Spinal cord (tissue), 10 donors: ENCODE measurements around the gene DEPP1. TPM values are rescaled to one million over a fixed set of nuclear protein-coding genes. Genes with fewer than 3 reads are reported as not detected.
A peak's percentile ranks its signal among the peaks of the same experiment; 100 is the strongest.

ENCODE experiments used
- DNase-seq, 6 donors: peaks; one replicate each; pipeline versions ENCODE4 v3.0.0 to v3.0.0-alpha.2; 2013 to 2015; ENCODE audit warnings: low spot score in 6 of 6, low read depth in 4 of 6
- H3K27ac ChIP-seq: one replicate; pipeline ENCODE4 v1.5.1; 2013; ENCODE audit warnings: low read depth, low read length, control low read depth
- H3K27me3 ChIP-seq: one replicate; pipeline ENCODE4 v1.6.1; 2013; ENCODE audit warnings: low read length; ENCODE audit not compliant: control insufficient read depth, insufficient read depth
- H3K36me3 ChIP-seq: one replicate; pipeline ENCODE4 v1.6.1; 2013; ENCODE audit warnings: low read length; ENCODE audit not compliant: control insufficient read depth, insufficient read depth
- H3K4me1 ChIP-seq: one replicate; pipeline ENCODE4 v1.6.1; 2013; ENCODE audit warnings: low read length; ENCODE audit not compliant: control insufficient read depth, insufficient read depth
- H3K4me3 ChIP-seq: one replicate; pipeline ENCODE4 v1.5.1; 2013; ENCODE audit warnings: low read depth, low read length, control low read depth
- H3K9me3 ChIP-seq: one replicate; pipeline ENCODE4 v1.6.1; 2013; ENCODE audit warnings: low read length; ENCODE audit not compliant: control insufficient read depth, insufficient read depth
- WGBS: methylation state at CpG from one replicate; pipeline ENCODE4 v1.1.5; 2013; ENCODE audit warnings: missing lambda C conversion rate; ENCODE audit not compliant: insufficient coverage; 5-methylcytosine and 5-hydroxymethylcytosine counted together
- polyA plus RNA-seq, 2 donors: library from polyadenylated mRNA; unstranded; fragments of 120-200 nt; gene quantifications; one replicate each; pipeline ENCODE4 v1.2.1, GENCODE V29; 2013; ENCODE audit not compliant: insufficient read length in 2 of 2
- total RNA-seq, 2 donors: library from RNA; depleted of rRNA in 1 of 2; stranded (reverse); fragments of 120-200 nt in 1 of 2; fragments of >200 nt in 1 of 2; gene quantifications; one replicate each; pipeline versions ENCODE4 v1.2.3 to v1.2.4, GENCODE V29; 2013 to 2014
- donor health status: healthy.

DEPP1 gene
- total and polyA plus RNA-seq, 4 donors = 8.1 to 25.2 (median 13.9) TPM

GRCh38 chr10:44988957-44989585 lies 10.5 kb upstream of the DEPP1 start:
- WGBS = 94% methylated on average over 9 of the region's 10 CpGs
- Histone ChIP-seq H3K36me3 (peaks cover 61% of the 10 kb centered on the region), H3K4me3 (no peak overlapping the region), H3K27me3 (no peaks in the 10 kb centered on the region), H3K27ac (no peak overlapping the region), H3K4me1 (peaks cover 46% of the 10 kb centered on the region), H3K9me3 (no peaks in the 10 kb centered on the region)
- no peak for DNase-seq

DNA sequence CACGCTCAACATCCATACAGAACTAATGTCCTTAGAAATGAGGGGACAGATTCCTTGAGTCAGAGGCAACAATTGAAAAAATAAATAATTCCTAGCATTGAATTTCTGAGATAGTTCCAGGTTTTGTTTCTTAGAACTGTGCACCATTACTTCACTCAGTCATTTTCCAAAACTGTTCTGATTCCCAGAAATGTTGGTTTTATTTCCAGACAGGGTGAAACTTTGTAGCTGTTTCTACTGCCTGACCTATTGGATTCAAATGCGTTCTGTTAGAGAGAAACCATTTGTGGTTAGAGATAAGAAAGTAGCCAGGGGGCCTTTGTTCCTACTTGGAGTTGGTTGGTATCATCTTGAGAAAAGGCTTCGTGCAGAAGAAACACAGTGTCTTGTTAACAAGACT lies 8.1 kb upstream of the DEPP1 start:
- Histone ChIP-seq H3K27me3 (no peaks in the 10 kb centered on the region), H3K36me3 (peaks cover 60% of the 10 kb centered on the region), H3K4me1 (peaks cover 37% of the 10 kb centered on the region), H3K4me3 (no peak overlapping the region), H3K27ac (peak overlapping the region; percentile 6), H3K9me3 (no peaks in the 10 kb centered on the region)
- DNase-seq = no peak
- WGBS = 85% methylated on average over 1 of the region's 3 CpGs

DNA sequence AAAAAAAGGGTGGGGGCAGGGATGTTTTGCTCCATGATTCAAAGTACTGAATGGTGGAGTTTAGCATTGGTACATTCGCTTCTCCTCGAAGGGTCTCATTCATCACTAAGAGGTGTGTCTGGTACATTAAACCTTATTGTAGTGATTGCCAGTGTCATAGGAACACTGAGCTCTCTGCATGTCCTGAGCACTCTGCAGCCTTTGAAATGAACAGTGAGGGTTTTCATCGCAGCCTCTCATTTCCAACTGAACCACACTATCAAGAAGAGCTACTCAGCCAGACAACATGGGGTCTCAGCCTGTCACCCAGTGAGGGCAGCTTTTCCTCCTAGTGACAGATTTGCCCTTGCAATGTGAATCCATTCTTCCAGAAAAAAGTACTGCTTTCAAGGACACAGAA lies 7.6 kb upstream of the DEPP1 start:
- Histone ChIP-seq H3K4me1 (peaks cover 41% of the 10 kb centered on the region), H3K27ac (peak overlapping the region; percentile 6), H3K27me3 (no peaks in the 10 kb centered on the region), H3K36me3 (peaks cover 56% of the 10 kb centered on the region), H3K4me3 (no peak overlapping the region), H3K9me3 (no peaks in the 10 kb centered on the region)
- 80% methylated on average over 1 of the region's 3 CpGs for WGBS
- DNase-seq = no peak

- no peaks in the 10 kb centered on the region for H3K27me3 ChIP-seq
- peaks cover 50% of the 10 kb centered on the region for H3K36me3 ChIP-seq
- no peak overlapping the region for H3K27ac ChIP-seq
- H3K4me3 ChIP-seq = no peak overlapping the region
- 83% methylated on average over 8 of the region's 9 CpGs for WGBS
- H3K4me1 ChIP-seq = peaks cover 39% of the 10 kb centered on the region
- no peak for DNase-seq
- H3K9me3 ChIP-seq = no peaks in the 10 kb centered on the region
Measured at GRCh38 chr10:44985175-44985681, 6.6 kb upstream of the DEPP1 start.

- Histone ChIP-seq H3K9me3 (no peaks in the 10 kb centered on the region), H3K27me3 (no peaks in the 10 kb centered on the region), H3K4me1 (peaks cover 43% of the 10 kb centered on the region), H3K27ac (no peak overlapping the region), H3K36me3 (peaks cover 48% of the 10 kb centered on the region), H3K4me3 (no peak overlapping the region)
- WGBS = 93% methylated on average over 15 of the region's 15 CpGs
- no peak for DNase-seq
Measured at GRCh38 chr10:44984671-44985101, 6.1 kb upstream of the DEPP1 start.

GRCh38 chr10:44983895-44984278 lies 5.3 kb upstream of the DEPP1 start:
- Histone ChIP-seq H3K4me1 (peaks cover 51% of the 10 kb centered on the region), H3K27me3 (no peaks in the 10 kb centered on the region), H3K4me3 (no peak overlapping the region), H3K27ac (no peak overlapping the region), H3K9me3 (no peaks in the 10 kb centered on the region), H3K36me3 (peaks cover 49% of the 10 kb centered on the region)
- 81% methylated on average over 10 of the region's 10 CpGs for WGBS
- no peak for DNase-seq

DNA sequence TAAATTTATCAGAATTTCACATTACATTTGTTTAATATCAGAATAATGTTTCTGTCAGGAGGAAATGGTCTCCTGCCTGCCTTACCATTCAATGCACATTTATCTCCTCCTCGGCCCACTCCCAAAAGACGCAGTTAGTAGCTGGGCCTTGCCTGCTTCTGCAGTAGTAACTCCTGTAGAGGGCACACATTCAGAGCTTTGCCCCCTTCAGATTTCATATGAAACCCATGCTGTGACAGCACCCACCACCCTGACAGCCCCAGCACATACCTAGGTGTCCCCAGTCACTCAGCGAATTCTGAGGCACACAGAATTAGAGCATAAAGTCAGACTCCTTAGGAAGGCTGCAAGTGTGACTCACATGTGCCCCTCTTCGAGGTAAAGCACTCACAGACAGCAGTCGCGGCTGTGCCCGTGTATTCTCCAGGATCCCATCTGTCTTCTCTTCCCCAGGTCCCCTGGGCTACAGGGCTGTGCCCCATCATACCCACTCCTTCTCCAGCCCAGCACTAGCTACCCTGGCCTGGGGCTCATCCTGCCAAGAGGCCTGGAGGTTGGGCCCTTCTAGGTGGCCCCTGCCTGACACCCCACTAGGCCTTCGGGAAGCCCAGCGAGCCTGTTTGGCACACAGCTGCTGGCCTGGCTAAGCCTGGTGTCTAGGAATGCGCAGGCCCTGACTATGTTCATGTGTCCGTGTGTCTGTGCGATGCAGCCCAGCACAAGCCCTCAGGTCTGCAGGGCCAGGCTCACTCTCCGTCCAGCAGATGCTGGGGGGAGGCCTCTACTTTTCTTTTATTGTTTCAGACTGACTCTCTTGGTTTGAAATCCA lies 4.7 kb upstream of the DEPP1 start:
- no peaks in the 10 kb centered on the region for H3K27me3 ChIP-seq
- no peaks in the 10 kb centered on the region for H3K9me3 ChIP-seq
- DNase-seq = no peak
- WGBS = 79% methylated on average over 13 of the region's 13 CpGs
- peaks cover 57% of the 10 kb centered on the region for H3K4me1 ChIP-seq
- peaks cover 54% of the 10 kb centered on the region for H3K36me3 ChIP-seq
- no peak overlapping the region for H3K27ac ChIP-seq
- H3K4me3 ChIP-seq = no peak overlapping the region

DNA sequence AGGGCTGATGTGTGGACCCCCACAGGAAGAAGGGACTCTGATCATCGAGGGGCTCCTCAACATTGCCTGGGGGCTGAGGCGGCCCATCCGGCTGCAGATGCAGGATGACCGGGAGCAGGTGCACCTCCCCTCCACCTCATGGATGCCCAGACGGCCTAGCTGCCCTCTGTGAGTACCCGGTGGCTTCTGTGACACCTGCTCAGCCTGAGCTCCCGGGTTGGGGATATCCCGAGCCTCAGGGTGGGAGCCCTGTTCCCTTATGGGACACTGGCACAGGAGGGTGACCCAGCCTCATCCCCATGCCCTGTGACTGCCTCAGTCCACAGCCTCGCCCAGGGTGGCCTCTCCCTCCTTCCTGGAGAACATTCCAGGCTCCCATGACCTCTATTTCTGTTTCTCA lies 3.9 kb upstream of the DEPP1 start:
- 84% methylated on average over 9 of the region's 9 CpGs for WGBS

DNA sequence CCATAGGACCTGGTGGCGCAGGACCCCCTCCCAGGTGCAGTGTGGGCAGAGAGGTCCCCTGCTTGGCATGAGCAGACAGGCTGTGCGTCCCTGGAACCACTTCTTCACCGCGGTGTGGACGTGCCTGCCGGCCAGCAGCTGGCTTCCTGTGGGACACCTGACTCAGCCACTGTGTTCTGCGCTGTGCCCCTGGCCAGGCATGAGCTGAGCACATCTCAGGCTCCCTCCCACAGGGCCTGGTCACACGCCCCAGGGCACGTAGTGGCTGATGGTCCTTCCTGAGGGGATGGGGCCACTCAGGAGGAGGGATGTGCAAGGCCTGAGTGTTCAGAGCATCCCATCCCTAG lies 3.5 kb upstream of the DEPP1 start:
- DNase-seq = no peak
- Histone ChIP-seq H3K4me3 (no peak overlapping the region), H3K27me3 (no peaks in the 10 kb centered on the region), H3K9me3 (no peaks in the 10 kb centered on the region), H3K27ac (peak overlapping the region; percentile 71), H3K4me1 (peaks cover 69% of the 10 kb centered on the region), H3K36me3 (peaks cover 63% of the 10 kb centered on the region)
- 78% methylated on average over 8 of the region's 9 CpGs for WGBS

More for the DNA sequence above, 3.9 kb upstream of the DEPP1 start:
- Histone ChIP-seq H3K4me1 (peaks cover 65% of the 10 kb centered on the region), H3K27me3 (no peaks in the 10 kb centered on the region), H3K27ac (no peak overlapping the region), H3K4me3 (no peak overlapping the region), H3K9me3 (no peaks in the 10 kb centered on the region), H3K36me3 (peaks cover 59% of the 10 kb centered on the region)
- DNase-seq = no peak
